Stomach (tissue), 4 donors: ENCODE results near the gene KLHL29.

ENCODE experiments used
- CTCF ChIP-seq, 7 experiments: fragments of 450-650 bp in 4 of 7; fragments of 200-600 bp in 3 of 7; sonication (generic) in 3 of 7; IDR thresholded peaks; one replicate each; pipeline ENCODE4 v1.5.1; 2016 to 2019; ENCODE audit warnings: antibody characterized with exemption in 7 of 7, control low read depth in 2 of 7, mild to moderate bottlenecking in 1 of 7
- POLR2A ChIP-seq, 4 donors: fragments of 450-650 bp; IDR thresholded peaks; one replicate each; pipeline ENCODE4 v1.6.1; 2016; ENCODE audit warnings: antibody characterized with exemption in 4 of 4, control low read depth in 2 of 4, mild to moderate bottlenecking in 1 of 4, moderate library complexity in 1 of 4

GRCh38 chr2:23592898-23593751, 208.1 kb downstream of the KLHL29 start:
- TF ChIP-seq CTCF (IDR thresholded peaks at IDR 0.05) (no peak), POLR2A (IDR thresholded peaks at IDR 0.05) (no peak)
